Aorta (tissue), 5 donors: ENCODE measurements around the gene SRPK3. TPM values are rescaled to one million over a fixed set of nuclear protein-coding genes. Genes with fewer than 3 reads are reported as not detected.
A peak's percentile ranks its signal among the peaks of the same experiment; 100 is the strongest.

ENCODE experiments used
- ATAC-seq: fragments of 200-7000 bp; cut with Tn5 transposase; one replicate; pipeline ENCODE4 v1.9.1; 2022; ENCODE audit warnings: moderate library complexity; ENCODE audit not compliant: low FRiP score
- DNase-seq, 2 donors: peaks; one replicate each; pipeline ENCODE4 v3.0.0-alpha.2; 2020
- H3K27ac ChIP-seq, 2 donors: one replicate each; pipeline ENCODE4 v1.5.1; 2013; ENCODE audit warnings: low read length in 2 of 2, mild to moderate bottlenecking in 2 of 2, moderate library complexity in 2 of 2, control low read depth in 1 of 2, inconsistent platforms in 1 of 2, low read depth in 1 of 2
- H3K27me3 ChIP-seq, 2 donors: one replicate each; pipeline ENCODE4 v1.6.1; 2013; ENCODE audit warnings: control low read depth in 1 of 2, low read length in 1 of 2, mild to moderate bottlenecking in 1 of 2, moderate library complexity in 1 of 2; ENCODE audit not compliant: insufficient read depth in 2 of 2, control insufficient read depth in 1 of 2
- H3K36me3 ChIP-seq, 2 donors: one replicate each; pipeline ENCODE4 v1.6.1; 2013; ENCODE audit warnings: control low read depth in 1 of 2, low read length in 1 of 2, mild to moderate bottlenecking in 1 of 2; ENCODE audit not compliant: insufficient read depth in 2 of 2, control insufficient read depth in 1 of 2
- H3K4me1 ChIP-seq, 2 donors: one replicate each; pipeline ENCODE4 v1.6.1; 2013; ENCODE audit warnings: low read length in 2 of 2, control low read depth in 1 of 2, mild to moderate bottlenecking in 1 of 2, moderate library complexity in 1 of 2; ENCODE audit not compliant: insufficient read depth in 2 of 2, control insufficient read depth in 1 of 2
- H3K4me3 ChIP-seq, 2 donors: one replicate each; pipeline ENCODE4 v1.5.1; 2013; ENCODE audit warnings: low read length in 2 of 2, control low read depth in 1 of 2, mild to moderate bottlenecking in 1 of 2
- H3K9me3 ChIP-seq: one replicate; pipeline ENCODE4 v1.6.1; 2013; ENCODE audit warnings: mild to moderate bottlenecking, low read length; ENCODE audit not compliant: control insufficient read depth
- WGBS, 2 donors: extraction: QIAGEN DNeasy Blood & Tissue Kit; methylation state at CpG; one replicate each; pipeline ENCODE4 v1.1.7; 2013; 5-methylcytosine and 5-hydroxymethylcytosine counted together
- intact Hi-C, 2 donors: fragments of 100-400 bp; cut with DNase I; formaldehyde crosslinking; loops; one replicate each; pipeline versions ENCODE4 v1.14.2 to v1.15.0; 2022
- polyA plus RNA-seq, 2 donors: library from polyadenylated mRNA; stranded (reverse); fragments of 200-250 nt; gene quantifications; one replicate each; pipeline ENCODE4 v1.2.3, GENCODE V29; 2013
- total RNA-seq, 2 donors: library from RNA; stranded (reverse); fragmentation: NEBNext Ultra II Directional; extraction: Animal tissue kit (Norgen Biotek cat#: 25700); gene quantifications; one replicate each; pipeline ENCODE4 v1.2.1, GENCODE V29; 2021
- donor health status: healthy with polysubstance abuse.
- donor health status: Bipolar disorder and iron deficiency.
- donor health status: DM: no; HTN: no; CAD: no.
- donor health status: DM: no; HTN: no; CAD: no.
- donor health status: DM: yes; HTN: yes; CAD: no.

SRPK3 gene
- total and polyA plus RNA-seq, 4 donors = 1.1 to 11.0 (median 6.7) TPM

DNA sequence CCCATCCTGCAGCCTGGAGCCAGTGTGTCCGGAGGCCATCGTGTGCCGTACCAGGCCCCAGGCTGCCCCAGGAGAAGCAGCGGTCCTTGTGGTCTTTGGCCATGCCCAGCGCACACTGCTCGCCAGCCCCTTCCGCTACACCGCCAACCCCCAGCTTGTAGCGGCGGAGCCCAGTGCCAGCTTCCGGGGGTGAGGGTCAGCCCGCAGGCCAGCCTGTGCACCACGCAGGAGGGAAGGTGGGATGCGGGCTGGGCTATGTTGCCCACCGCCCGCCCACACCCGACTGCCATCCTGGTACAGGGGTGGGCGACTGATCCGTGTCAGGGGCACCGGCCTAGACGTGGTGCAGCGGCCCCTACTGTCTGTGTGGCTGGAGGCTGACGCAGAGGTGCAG is 7.6 kb upstream of the SRPK3 start:
- Histone ChIP-seq H3K4me3 (no peak overlapping the region), H3K27me3 (no peaks in the 10 kb centered on the region), H3K36me3 (no peaks in the 10 kb centered on the region), H3K4me1 (no peaks in the 10 kb centered on the region), H3K9me3 (no peaks in the 10 kb centered on the region), H3K27ac (no peak overlapping the region)
- DNase-seq (peak; percentile 40 to 66), ATAC-seq (no peak)
- intact Hi-C loops = no loop called here
- 95% methylated on average over 23 of the region's 23 CpGs for WGBS, 2 donors

DNA sequence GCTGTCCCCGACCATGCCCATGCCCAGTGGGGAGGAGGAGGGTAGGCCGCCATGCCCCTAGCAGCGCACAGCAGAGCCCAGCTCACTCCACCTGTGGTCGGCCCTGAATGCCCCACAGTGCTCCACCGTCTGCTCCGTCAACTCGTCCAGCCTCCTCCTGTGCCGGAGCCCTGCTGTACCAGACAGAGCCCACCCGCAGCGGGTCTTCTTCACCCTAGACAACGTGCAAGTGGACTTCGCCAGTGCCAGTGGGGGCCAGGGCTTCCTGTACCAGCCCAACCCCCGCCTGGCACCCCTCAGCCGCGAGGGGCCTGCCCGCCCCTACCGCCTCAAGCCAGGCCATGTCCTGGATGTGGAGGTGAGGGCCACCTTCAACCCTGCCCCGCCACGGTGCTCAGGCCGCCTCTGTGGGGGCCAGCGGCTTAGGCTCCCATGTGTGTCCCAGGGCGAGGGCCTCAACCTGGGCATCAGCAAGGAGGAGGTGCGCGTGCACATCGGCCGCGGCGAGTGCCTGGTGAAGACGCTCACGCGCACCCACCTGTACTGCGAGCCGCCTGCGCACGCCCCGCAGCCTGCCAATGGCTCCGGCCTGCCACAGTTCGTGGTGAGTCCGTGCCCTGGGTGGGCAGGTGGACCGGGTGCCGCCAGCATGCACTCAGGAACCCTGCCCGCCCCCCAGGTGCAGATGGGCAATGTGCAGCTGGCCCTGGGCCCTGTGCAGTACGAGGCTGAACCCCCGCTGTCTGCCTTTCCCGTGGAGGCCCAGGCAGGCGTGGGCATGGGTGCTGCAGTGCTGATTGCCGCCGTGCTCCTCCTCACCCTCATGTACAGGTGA is 6.9 kb upstream of the SRPK3 start:
- intact Hi-C loops = no loop called here
- Histone ChIP-seq H3K4me3 (no peak overlapping the region), H3K27me3 (no peaks in the 10 kb centered on the region), H3K36me3 (no peaks in the 10 kb centered on the region), H3K4me1 (no peaks in the 10 kb centered on the region), H3K9me3 (no peaks in the 10 kb centered on the region), H3K27ac (no peak overlapping the region)
- WGBS, 2 donors = 94 to 96% methylated on average over 43 to 48 of the region's 48 CpGs
- DNase-seq (peak; percentile 42 to 75), ATAC-seq (no peak)

- intact Hi-C loops = no loop called here
- Histone ChIP-seq H3K4me1 (no peaks in the 10 kb centered on the region), H3K36me3 (no peaks in the 10 kb centered on the region), H3K27ac (no peak overlapping the region), H3K9me3 (no peaks in the 10 kb centered on the region), H3K4me3 (no peak overlapping the region), H3K27me3 (no peaks in the 10 kb centered on the region)
- DNase-seq (peak in 1 of 2 donors; percentile 18), ATAC-seq (no peak)
- 94% methylated on average over 37 of the region's 37 CpGs for WGBS, 2 donors
These were observed 6.1 kb upstream of the SRPK3 start for GRCh38 chrX:153774576-153775292.

DNA sequence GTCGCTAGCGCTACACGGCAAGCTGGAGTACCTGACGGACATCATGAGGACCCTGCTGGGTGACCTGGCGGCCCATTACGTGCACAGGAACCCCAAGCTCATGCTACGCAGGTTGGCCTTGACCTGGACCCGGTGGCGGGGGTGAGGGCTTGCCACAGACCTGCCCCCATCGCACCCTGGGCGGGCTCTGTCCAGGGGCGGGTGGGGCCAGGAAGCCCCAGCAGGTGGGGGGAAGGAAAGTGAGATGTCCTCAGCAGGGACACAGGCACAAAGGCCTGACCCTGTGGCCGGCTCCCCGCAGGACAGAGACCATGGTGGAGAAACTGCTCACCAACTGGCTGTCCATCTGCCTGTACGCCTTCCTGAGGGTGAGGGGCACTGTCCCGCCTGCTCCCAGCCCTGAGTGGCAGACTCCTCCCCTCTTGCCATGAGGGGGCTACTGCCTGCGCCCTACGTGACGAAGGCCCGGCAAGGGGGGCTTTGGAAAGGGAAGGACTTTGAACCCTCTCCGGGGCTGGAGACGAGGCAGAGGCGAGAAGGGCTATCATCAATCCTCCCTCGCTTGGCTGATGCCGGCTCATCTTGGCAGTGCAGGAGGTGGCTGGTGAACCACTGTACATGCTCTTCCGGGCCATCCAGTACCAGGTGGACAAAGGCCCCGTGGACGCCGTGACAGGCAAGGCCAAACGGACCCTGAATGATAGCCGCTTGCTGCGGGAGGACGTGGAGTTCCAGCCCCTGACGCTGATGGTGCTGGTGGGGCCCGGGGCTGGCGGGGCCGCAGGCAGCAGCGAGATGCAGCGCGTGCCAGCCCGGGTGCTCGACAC is 5.3 kb upstream of the SRPK3 start:
- Histone ChIP-seq H3K4me3 (no peak overlapping the region), H3K36me3 (no peaks in the 10 kb centered on the region), H3K9me3 (no peaks in the 10 kb centered on the region), H3K27ac (no peak overlapping the region), H3K4me1 (no peaks in the 10 kb centered on the region), H3K27me3 (no peaks in the 10 kb centered on the region)
- intact Hi-C loops = no loop called here
- ATAC-seq (no peak), DNase-seq (peak in 1 of 2 donors; percentile 45)
- 93% methylated on average over 42 of the region's 42 CpGs for WGBS, 2 donors

DNA sequence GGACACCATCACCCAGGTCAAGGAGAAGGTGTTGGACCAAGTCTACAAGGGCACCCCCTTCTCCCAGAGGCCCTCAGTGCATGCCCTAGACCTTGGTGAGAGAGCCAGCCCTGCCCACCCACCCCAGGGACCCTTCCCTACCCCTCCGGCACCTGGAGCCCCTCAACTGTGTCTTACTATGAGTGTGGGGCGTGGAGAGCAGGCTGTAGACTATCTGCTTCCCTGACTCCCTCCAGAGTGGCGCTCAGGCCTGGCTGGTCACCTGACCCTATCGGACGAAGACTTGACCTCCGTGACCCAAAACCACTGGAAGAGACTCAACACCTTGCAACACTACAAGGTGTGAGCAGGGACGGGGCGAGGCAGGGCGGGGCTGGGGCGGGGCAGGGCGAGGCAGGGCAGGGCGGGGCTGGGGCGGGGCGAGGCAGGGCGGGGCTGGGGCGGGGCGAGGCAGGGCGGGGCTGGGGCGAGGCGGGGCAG is 4.7 kb upstream of the SRPK3 start:
- Histone ChIP-seq H3K4me3 (no peak overlapping the region), H3K27ac (no peak overlapping the region), H3K27me3 (no peaks in the 10 kb centered on the region), H3K9me3 (no peaks in the 10 kb centered on the region), H3K36me3 (no peaks in the 10 kb centered on the region), H3K4me1 (no peaks in the 10 kb centered on the region)
- 81 to 82% methylated on average over 20 of the region's 20 CpGs for WGBS, 2 donors
- DNase-seq (no peak), ATAC-seq (no peak)
- intact Hi-C loops = no loop called here

GRCh38 chrX:153776611-153777045 is 4.2 kb upstream of the SRPK3 start:
- intact Hi-C loops = no loop called here
- no peak overlapping the region for H3K4me3 ChIP-seq
- ATAC-seq (no peak), DNase-seq (no peak)
- no peaks in the 10 kb centered on the region for H3K36me3 ChIP-seq
- no peaks in the 10 kb centered on the region for H3K4me1 ChIP-seq
- H3K9me3 ChIP-seq = no peaks in the 10 kb centered on the region
- H3K27ac ChIP-seq = no peak overlapping the region
- H3K27me3 ChIP-seq = no peaks in the 10 kb centered on the region
- 83 to 87% methylated on average over 7 to 14 of the region's 22 CpGs for WGBS, 2 donors

GRCh38 chrX:153777261-153778090 is 3.4 kb upstream of the SRPK3 start:
- ATAC-seq (no peak), DNase-seq (no peak)
- no peak overlapping the region for H3K27ac ChIP-seq
- H3K27me3 ChIP-seq = no peaks in the 10 kb centered on the region
- H3K4me3 ChIP-seq = no peak overlapping the region
- H3K36me3 ChIP-seq = no peaks in the 10 kb centered on the region
- WGBS, 2 donors = 87 to 92% methylated on average over 34 of the region's 34 CpGs
- H3K9me3 ChIP-seq = no peaks in the 10 kb centered on the region
- intact Hi-C loops = no loop called here
- no peaks in the 10 kb centered on the region for H3K4me1 ChIP-seq

DNA sequence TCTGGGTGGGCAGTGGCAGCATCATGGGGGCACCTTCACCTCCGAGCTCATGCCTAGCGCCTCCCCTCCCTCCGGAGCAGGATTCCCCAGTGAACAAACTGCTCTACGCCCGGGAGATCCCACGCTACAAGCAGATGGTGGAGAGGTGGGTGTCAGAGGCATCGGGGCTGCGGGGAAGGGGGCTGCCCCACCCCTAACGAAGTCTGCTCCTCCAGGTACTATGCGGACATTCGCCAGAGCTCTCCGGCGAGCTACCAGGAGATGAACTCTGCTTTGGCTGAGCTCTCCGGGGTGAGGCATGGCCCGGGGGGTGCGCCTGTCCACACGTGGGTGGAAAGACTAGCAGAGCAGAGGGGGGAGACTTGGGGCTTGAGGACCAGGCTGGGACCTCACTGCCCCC is 2.7 kb upstream of the SRPK3 start:
- Histone ChIP-seq H3K27me3 (no peaks in the 10 kb centered on the region), H3K9me3 (no peaks in the 10 kb centered on the region), H3K36me3 (no peaks in the 10 kb centered on the region), H3K4me1 (no peaks in the 10 kb centered on the region), H3K4me3 (no peak overlapping the region), H3K27ac (no peak overlapping the region)
- WGBS, 2 donors = 64 to 76% methylated on average over 17 of the region's 17 CpGs
- intact Hi-C loops = no loop called here
- ATAC-seq (no peak), DNase-seq (peak in 1 of 2 donors; percentile 37)
